Adrenal gland (tissue), 19 donors: ENCODE data around the gene ZNF384. TPM values are rescaled to one million over a fixed set of nuclear protein-coding genes. Genes with fewer than 3 reads are reported as not detected.

Source experiments
- DNase-seq, 7 donors: peaks; one replicate each; pipeline ENCODE4 v3.0.0-alpha.2; 2019 to 2020
- H3K27ac ChIP-seq, 5 donors: fragments of 200-600 bp; sonication (generic) in 4 of 5; 1 replicate in 3 of 5; 2 replicates in 2 of 5; pipeline versions ENCODE4 v1.5.1 to v1.8.0; 2016 to 2020; ENCODE audit warnings: mild to moderate bottlenecking in 1 of 5
- H3K27me3 ChIP-seq: fragments of 200-600 bp; 2 replicates; pipeline ENCODE4 v1.8.0; 2021
- H3K36me3 ChIP-seq, 2 donors: fragments of 200-600 bp; replicated peaks in 1 of 2; 1 replicate in 1 of 2; 2 replicates in 1 of 2; pipeline versions ENCODE4 v1.5.1 to v1.8.0; 2018 to 2022
- H3K4me1 ChIP-seq, 2 donors: fragments of 200-600 bp; replicated peaks in 1 of 2; 1 replicate in 1 of 2; 2 replicates in 1 of 2; pipeline versions ENCODE4 v1.5.1 to v1.8.0; 2018 to 2021
- H3K4me3 ChIP-seq, 4 donors: fragments of 200-600 bp; sonication (generic) in 3 of 4; one replicate each; pipeline ENCODE4 v1.5.1; 2016 to 2018
- H3K9me3 ChIP-seq, 3 donors: fragments of 200-600 bp; sonication (generic) in 1 of 3; replicated peaks in 1 of 3; 1 replicate in 2 of 3; 2 replicates in 1 of 3; pipeline versions ENCODE4 v1.5.1 to v1.8.0; 2016 to 2021
- POLR2A ChIP-seq, 2 donors: fragments of 450-650 bp; IDR thresholded peaks; one replicate each; pipeline ENCODE4 v1.6.1; 2017; ENCODE audit warnings: antibody characterized with exemption in 2 of 2, mild to moderate bottlenecking in 2 of 2, moderate library complexity in 1 of 2
- WGBS, 4 donors: extraction: QIAGEN DNeasy Blood & Tissue Kit in 2 of 4; methylation state at CpG; one replicate each; pipeline versions ENCODE4 v1.1.5 to v1.1.7; 2013 to 2017; 5-methylcytosine and 5-hydroxymethylcytosine counted together
- intact Hi-C, 2 donors: fragments of 100-400 bp; cut with DNase I; formaldehyde crosslinking; loops; one replicate each; pipeline versions ENCODE4 v1.14.1 to v1.15.0; 2022 to 2023
- long read RNA-seq, 10 donors: library from polyadenylated mRNA in 3 of 10; unstranded in 2 of 10; stranded (forward) in 1 of 10; transcript quantifications; one replicate each; pipeline ENCODE4 v2.0.0 and lab custom pipeline, GENCODE V29; 2021 to 2026
- polyA plus RNA-seq, 3 donors: library from polyadenylated mRNA; stranded (reverse); fragments of 200-250 nt in 2 of 3; fragments of 350-450 nt in 1 of 3; fragmentation: Illumina TruSeq in 1 of 3; extraction: RNeasy Lipid Tissue Mini Kit (QIAGEN cat#74804) in 1 of 3; gene quantifications; one replicate each; pipeline ENCODE4 v1.2.3, GENCODE V29; 2013 to 2014
- total RNA-seq, 9 donors: library from RNA; depleted of rRNA in 4 of 9; stranded (reverse); fragments of >200 nt in 4 of 9; fragments of 120-200 nt in 1 of 9; fragmentation: NEBNext Ultra II Directional in 1 of 9; extraction: Animal tissue kit (Norgen Biotek cat#: 25700) in 1 of 9; gene quantifications; one replicate each; pipeline versions ENCODE4 v1.1.0 to v1.2.4, GENCODE V29; 2013 to 2023
- TF ChIP-seq, protein P1 (sequence below), 6 experiments: fragments of 450-650 bp in 4 of 6; fragments of 200-600 bp in 2 of 6; sonication (generic) in 1 of 6; IDR thresholded peaks; 1 replicate in 5 of 6; 2 replicates in 1 of 6; pipeline versions ENCODE4 v1.5.1 to v1.8.0; 2016 to 2021; ENCODE audit warnings: antibody characterized with exemption in 6 of 6, mild to moderate bottlenecking in 2 of 6, moderate library complexity in 1 of 6
- donor health status: healthy with polysubstance abuse.
- donor health status: Bipolar disorder and iron deficiency.
- donor health status: DM: yes; HTN: yes; CAD: no.
- donor health status: DM: no; HTN: no; CAD: no.
- donor health status: DM: no; HTN: no; CAD: no.
- donor health status: DM: yes; HTN: yes; CAD: no.

Gene ZNF384
- 10 to 100 TPM; 19.9 to 67.2 (median 41.4) TPM for total RNA-seq
- 10 to 100 TPM; 45.5 to 71.2 (median 49.5) TPM for polyA plus RNA-seq
- long read RNA-seq, donor 1, partial matches to known transcripts = 0 of 3 reads
- long read RNA-seq, donor 1, other reads (novel, unspliced or antisense) = 0 of 3 reads
- long read RNA-seq, donor 2, partial matches to known transcripts = 0 of 2 reads
- long read RNA-seq, donor 2, other reads (novel, unspliced or antisense) = 0 of 2 reads
- long read RNA-seq, donor 3, partial matches to known transcripts = 0 of 4 reads
- long read RNA-seq, donor 3, other reads (novel, unspliced or antisense) = 0 of 4 reads
- long read RNA-seq, donor 4, partial matches to known transcripts = 0 of 3 reads
- long read RNA-seq, donor 4, other reads (novel, unspliced or antisense) = 1 of 3 reads
- long read RNA-seq, donor 5, transcript ZNF384-204 (11 exons, 3,008 nt) = major isoform, 6 of 80 reads
- long read RNA-seq, donor 5, transcript ZNF384-203 (11 exons, 2,978 nt) = major isoform, 6 of 80 reads
- long read RNA-seq, donor 5, transcript ZNF384-201 (10 exons, 3,266 nt) = minor isoform, 5 of 80 reads
- long read RNA-seq, donor 5, partial matches to known transcripts = 24 of 80 reads
- long read RNA-seq, donor 5, other reads (novel, unspliced or antisense) = 39 of 80 reads
- long read RNA-seq, donor 6, partial matches to known transcripts = 1 of 6 reads
- long read RNA-seq, donor 6, other reads (novel, unspliced or antisense) = 4 of 6 reads
- long read RNA-seq, donor 7, partial matches to known transcripts = 0 of 3 reads
- long read RNA-seq, donor 7, other reads (novel, unspliced or antisense) = 0 of 3 reads
- long read RNA-seq, donor 8, partial matches to known transcripts = 0 of 2 reads
- long read RNA-seq, donor 8, other reads (novel, unspliced or antisense) = 0 of 2 reads
- long read RNA-seq, donor 9, partial matches to known transcripts = 0 of 3 reads
- long read RNA-seq, donor 9, other reads (novel, unspliced or antisense) = 0 of 3 reads
- long read RNA-seq, donor 10, partial matches to known transcripts = 0 of 3 reads
- long read RNA-seq, donor 10, other reads (novel, unspliced or antisense) = 0 of 3 reads

DNA sequence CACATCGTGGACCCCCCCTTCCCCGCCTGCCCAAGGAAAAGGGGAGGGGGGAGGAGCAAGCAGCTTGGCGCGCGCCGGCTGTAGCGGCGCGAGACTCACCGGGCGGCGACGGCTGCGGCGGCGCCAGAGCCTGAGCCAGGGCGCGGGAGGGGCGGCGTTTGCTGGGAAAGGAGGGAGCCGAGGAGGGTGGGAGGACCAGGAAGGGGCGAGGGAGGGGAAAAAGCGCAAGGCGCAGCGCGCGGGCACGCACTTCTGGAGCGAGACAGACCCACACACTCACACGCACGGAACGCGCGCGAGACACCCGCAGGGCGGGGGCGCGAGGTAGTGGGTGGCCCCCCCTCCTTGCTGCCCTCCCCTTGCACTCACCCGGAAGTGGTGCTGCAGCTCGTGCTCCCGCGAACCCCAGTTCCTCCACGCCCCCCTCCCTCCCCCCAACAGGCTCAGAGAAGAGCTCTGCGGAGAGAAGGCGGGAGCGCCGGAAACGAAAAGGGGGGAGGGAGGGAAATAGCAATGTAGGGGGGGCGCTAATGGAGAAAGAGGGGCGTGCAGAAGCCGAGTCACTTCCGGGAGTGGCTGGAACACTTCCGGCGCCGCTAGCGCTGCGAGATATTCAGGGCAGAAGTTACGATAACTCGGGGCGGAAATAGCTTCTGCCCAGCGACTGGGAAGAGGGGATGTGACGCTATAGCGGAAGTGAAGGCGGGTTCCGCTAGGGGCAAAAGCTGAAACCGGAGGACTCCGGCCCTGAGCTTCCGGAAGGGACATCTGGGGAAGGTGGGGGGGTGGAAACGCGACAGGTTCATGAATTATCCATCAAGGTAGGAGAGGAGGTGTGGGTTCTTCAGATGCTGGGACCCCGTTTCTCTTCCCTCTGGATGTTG is at the start of gene ZNF384:
TSS of gene ZNF384 (minus strand) at position 377 of the 884 bp plus-strand sequence. CDS start 9,855 bp downstream, outside the sequence.
- Histone ChIP-seq H3K4me3 (peak within 1 kb of the TSS; percentile 18 to 97 (median 68)), H3K36me3 (no peaks in the 10 kb centered on the region), H3K9me3 (no peaks in the 10 kb centered on the region), H3K4me1 (peaks cover 26 to 51% of the 10 kb centered on the region in 2 donors), H3K27me3 (no peaks in the 10 kb centered on the region), H3K27ac (peak within 1 kb of the TSS; percentile 84 to 99 (median 95))
- peak; percentile 37 to 54 for TF ChIP-seq POLR2A (IDR thresholded peaks at IDR 0.05)
- TF ChIP-seq, protein P1, sequence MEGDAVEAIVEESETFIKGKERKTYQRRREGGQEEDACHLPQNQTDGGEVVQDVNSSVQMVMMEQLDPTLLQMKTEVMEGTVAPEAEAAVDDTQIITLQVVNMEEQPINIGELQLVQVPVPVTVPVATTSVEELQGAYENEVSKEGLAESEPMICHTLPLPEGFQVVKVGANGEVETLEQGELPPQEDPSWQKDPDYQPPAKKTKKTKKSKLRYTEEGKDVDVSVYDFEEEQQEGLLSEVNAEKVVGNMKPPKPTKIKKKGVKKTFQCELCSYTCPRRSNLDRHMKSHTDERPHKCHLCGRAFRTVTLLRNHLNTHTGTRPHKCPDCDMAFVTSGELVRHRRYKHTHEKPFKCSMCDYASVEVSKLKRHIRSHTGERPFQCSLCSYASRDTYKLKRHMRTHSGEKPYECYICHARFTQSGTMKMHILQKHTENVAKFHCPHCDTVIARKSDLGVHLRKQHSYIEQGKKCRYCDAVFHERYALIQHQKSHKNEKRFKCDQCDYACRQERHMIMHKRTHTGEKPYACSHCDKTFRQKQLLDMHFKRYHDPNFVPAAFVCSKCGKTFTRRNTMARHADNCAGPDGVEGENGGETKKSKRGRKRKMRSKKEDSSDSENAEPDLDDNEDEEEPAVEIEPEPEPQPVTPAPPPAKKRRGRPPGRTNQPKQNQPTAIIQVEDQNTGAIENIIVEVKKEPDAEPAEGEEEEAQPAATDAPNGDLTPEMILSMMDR (IDR thresholded peaks at IDR 0.05) = peak in 5 of 6 experiments; percentile 29 to 52 (median 34)
- 0 to 1% (median 0%) methylated on average over 53 to 72 of the region's 72 CpGs for WGBS, 4 donors
- peak; percentile 96 to 99 (median 98) for DNase-seq
- intact Hi-C loops = no loop called here

DNA sequence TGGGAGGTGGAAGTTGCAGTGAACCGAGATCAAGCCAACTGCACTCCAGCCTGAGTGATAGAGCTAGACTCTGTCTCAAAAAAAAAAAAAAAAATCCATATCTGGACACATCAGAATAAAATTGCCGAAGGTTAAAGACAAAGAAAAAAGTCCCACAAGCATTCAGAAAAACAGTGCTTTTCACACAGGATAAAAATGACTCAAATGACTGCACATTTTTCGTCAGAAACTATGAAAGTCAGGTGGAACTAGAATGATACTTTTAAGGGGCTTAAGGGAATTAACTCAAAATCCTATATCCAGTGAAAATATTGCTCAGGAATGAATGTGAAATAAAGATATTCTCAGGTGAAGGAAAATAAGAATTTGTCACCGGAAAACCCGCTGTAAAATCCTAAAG is 47.6 kb upstream of the ZNF384 start:
- intact Hi-C loops = loop anchor here in 1 of 2 donors (5.0 kb wide), 1 partner anchor 41 kb away; no protein-coding TSS in a partner anchor

DNA sequence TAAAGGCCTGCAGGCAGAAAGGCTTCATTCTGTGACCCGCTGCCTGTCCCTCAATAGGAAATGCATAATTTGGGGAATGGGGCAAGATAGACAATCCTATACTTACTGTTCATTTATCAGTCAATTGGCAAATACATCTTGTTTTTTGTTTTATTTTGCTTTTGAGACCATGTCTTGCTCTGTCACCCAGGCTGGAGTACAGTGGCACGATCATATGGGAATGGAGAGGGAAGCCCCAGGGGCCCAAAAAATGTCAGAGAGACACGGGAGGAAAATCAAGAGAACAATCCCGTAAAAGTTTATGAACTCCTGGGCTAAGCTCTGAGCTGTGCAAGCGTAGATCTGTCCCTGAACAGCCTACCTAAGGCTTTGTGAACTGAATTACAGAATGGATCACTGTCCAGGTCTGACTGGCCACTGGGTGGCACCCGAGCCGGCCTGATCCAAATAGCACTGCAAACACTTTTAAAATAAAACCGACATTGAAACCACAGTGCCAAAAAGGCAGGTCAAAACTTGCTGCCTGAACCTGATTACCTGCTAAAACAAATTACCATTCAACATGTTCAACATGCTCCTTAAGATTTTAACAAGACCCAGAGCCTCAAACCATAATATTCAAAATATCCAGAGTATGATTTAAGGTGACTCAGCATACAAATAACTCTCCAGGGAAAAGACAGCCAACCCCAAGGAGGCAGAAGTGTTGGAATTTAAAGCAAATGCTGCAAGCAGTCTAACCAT is 46.4 kb upstream of the ZNF384 start:
- H3K4me1 ChIP-seq = peaks cover 14 to 17% of the 10 kb centered on the region in 2 donors
- TF ChIP-seq, protein P1 (IDR thresholded peaks at IDR 0.05) = peak; percentile 51 to 77 (median 74)
- no peak for TF ChIP-seq POLR2A (IDR thresholded peaks at IDR 0.05)
- 26 to 39% (median 31%) methylated on average over 8 of the region's 8 CpGs for WGBS, 4 donors
- DNase-seq = peak; percentile 66 to 89 (median 79)
- H3K27ac ChIP-seq = peak overlapping the region in 1 of 5 donors; percentile 54
- no peaks in the 10 kb centered on the region for H3K27me3 ChIP-seq
- no peaks in the 10 kb centered on the region for H3K9me3 ChIP-seq
- no peak overlapping the region for H3K4me3 ChIP-seq
- peaks cover 0 to 14% of the 10 kb centered on the region in 2 donors for H3K36me3 ChIP-seq
- intact Hi-C loops = loop anchor here in 1 of 2 donors (5.0 kb wide), 1 partner anchor 42 kb away; no protein-coding TSS in a partner anchor

More for the DNA sequence above, 47.6 kb upstream of the ZNF384 start:
- no peak overlapping the region for H3K4me3 ChIP-seq
- no peak for DNase-seq
- peaks cover 0 to 3% of the 10 kb centered on the region in 2 donors for H3K36me3 ChIP-seq
- H3K27ac ChIP-seq = no peak overlapping the region
- TF ChIP-seq, protein P1 (IDR thresholded peaks at IDR 0.05) = no peak
- no peak for TF ChIP-seq POLR2A (IDR thresholded peaks at IDR 0.05)
- peaks cover 14 to 17% of the 10 kb centered on the region in 2 donors for H3K4me1 ChIP-seq
- H3K9me3 ChIP-seq = no peaks in the 10 kb centered on the region
- no peaks in the 10 kb centered on the region for H3K27me3 ChIP-seq
- 94 to 97% (median 94%) methylated on average over 5 of the region's 5 CpGs for WGBS, 4 donors
